DMS153 (cell line): ENCODE measurements around the gene MAMDC4.
"Not testable (repeated sequence)": the region's sequence is repeated elsewhere in the genome, so short reads cannot be mapped to it uniquely, and the experiment has no call there.

Experiments used
- DNase-seq: peaks from one replicate; lab custom pipeline; 2025; lab: John Stamatoyannopoulos, UW

MAMDC4 gene

DNA sequence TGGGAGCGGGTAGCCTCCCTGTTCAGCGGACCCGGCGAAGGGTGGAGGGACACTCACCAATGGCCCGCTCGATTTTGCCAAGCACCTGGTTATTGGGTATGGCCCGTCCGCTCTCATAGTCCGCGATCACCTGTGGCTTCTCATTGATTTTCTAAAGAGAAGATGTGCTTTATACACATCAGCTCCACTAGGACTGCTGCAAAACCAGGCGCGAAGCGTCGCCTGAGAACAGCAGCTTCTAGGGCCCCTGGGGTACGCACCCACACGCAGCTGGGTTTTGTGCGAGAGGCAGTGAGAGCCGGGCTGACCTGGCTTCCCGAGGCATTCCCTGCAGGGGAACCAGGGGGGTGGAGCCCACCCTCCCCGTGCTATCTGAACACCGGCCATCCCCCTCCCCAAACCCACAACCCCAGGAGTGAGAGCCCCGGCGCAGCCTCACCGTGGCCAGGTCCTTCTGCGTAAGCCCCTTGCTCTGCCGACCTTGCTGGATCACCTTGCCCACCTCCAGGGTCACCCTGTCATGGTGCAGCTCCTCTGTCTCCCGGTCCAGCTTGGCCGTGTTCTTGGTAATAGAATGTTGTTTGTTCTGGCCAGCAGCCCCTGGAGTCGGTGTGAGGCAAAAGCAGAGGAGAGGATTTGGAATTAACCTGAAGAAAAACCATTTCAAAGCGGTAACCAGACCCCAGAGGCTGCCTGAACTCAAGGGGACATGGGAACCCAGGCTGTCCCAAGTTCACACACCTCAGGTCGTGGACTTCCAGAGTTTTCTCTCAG, 10.9 kb downstream of the MAMDC4 start:
- no peak for DNase-seq

GRCh38 chr9:136863623-136864273, 11.6 kb downstream of the MAMDC4 start:
- DNase-seq, result no peak

DNA sequence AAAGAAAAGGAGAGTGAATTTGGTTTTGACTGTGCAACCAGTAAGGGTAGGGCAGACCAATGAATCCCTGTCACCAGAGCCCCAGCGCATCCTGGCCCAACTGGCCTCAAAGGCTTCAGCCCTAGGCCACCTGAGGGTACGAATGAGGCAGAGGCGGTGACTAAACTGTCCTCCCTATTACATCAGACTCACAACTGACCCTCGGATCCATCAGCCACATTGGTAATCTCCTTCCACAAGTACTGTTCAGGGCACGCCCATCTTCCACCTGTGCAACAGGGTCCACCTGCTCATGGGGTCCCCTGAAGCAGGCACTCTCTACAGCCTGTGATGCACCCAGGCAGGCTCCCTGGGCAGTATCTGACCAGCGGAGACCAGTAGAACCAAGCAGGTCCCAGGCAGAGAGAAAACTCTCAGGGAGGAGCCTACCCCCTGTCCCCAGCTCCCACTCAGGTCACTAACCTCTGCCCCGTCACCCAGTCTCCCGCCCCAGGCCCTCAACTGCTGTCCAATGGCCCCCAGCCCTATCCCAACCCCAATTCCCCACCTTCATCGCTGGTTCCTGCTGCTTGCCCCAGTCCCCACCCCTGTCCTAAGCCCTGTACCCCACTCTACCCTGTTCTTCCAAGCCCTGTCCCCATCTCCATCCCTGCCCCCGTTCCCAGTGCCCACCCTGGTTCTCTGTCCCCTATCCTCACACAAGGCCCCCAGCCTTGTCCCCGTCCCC, 13.1 kb downstream of the MAMDC4 start:
- no peak for DNase-seq

DNA sequence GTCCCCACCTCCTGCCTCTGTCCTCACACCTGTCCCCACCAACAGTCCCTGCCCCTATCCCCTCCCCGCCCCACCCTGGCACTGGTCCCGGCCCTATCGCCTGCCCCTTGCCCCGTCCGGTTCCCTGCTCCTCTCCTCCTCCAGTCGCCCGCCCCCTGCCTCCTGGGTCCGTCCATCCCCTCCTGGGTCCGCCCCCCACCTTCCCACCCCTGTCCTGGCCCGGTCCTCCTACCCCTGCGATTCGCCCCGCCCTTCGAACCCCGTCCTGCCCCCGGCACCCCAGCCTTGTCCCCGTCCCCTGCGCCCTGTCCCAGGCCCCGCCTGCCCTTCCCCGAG, 13.6 kb downstream of the MAMDC4 start:
- DNase-seq, result no peak

- DNase-seq, result not testable (repeated sequence)
These were observed 14.8 kb downstream of the MAMDC4 start for GRCh38 chr9:136866898-136867421.

GRCh38 chr9:136867480-136867879, 15.3 kb downstream of the MAMDC4 start:
- DNase-seq, result no peak

GRCh38 chr9:136867917-136868316, 15.8 kb downstream of the MAMDC4 start:
- DNase-seq, result no peak

DNA sequence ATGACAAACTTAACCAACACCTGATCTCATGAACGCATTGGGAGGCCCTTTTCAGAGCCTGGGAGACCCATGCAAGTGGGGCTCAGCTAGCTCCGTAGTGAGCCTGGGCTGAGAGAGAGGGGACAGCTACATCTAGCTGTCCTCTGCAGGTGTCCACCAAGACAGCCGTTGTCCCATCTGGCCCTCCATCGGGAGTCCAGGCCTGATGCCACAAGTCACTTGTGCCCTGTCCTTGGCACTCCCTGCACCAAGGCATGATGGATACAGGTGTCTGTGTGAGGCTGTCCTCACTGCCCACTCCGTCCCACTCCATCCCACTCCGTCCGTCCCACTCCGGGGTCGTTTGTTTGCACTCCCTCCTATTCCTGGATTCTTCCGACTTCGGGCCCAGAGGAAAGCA, 16.5 kb downstream of the MAMDC4 start:
- no peak for DNase-seq

GRCh38 chr9:136869611-136870010, 17.5 kb downstream of the MAMDC4 start:
- not testable (repeated sequence) for DNase-seq

GRCh38 chr9:136875155-136875554, 23.0 kb downstream of the MAMDC4 start:
- DNase-seq, result no peak

GRCh38 chr9:136876476-136876875, 24.3 kb downstream of the MAMDC4 start:
- no peak for DNase-seq

GRCh38 chr9:136880651-136881050, 28.5 kb downstream of the MAMDC4 start:
- no peak for DNase-seq

DNA sequence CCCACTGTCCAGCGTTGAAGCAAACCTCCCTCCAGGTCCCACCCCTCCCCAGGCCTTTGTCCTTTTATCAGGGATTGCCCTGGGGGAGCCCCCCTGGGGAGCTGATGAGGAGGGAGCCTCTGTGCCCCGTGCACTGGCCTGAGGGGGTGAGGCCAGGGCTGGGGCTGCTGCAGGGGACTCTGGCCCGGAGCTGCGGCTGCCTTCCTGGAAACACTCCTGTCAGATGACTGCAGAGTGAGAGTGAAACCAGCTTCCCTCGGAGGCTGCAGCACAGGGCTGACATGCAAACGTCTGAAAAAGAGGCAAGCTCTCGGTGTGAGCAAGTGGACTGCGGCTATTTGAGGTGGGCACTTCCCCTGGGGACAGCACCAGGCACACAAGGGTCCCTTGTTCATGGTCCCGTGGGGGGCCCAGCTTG, 29.6 kb downstream of the MAMDC4 start:
- DNase-seq, result no peak

- peak; percentile 11 for DNase-seq
These were observed 30.2 kb downstream of the MAMDC4 start for GRCh38 chr9:136882109-136882946.

GRCh38 chr9:136882947-136883283, 30.8 kb downstream of the MAMDC4 start:
- not testable (repeated sequence) for DNase-seq

DNA sequence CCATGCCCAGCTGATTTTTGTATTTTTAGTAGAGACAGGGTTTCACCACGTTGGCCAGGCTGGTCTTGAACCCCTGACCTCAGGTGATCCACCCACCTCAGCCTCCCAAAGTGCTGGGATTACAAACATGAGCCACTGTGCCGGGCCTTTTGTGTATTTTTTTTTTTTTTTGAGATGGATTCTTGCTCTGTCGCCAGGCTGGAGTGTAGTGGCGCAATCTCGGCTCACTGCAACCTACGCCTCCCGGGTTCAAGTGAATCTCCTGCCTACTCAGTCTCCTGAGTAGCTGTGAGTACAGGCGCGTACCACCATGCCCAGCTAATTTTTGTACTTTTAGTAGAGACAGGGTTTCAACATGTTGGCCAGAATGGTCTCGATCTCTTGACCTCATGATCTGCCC, 31.5 kb downstream of the MAMDC4 start:
- not testable (repeated sequence) for DNase-seq

DNA sequence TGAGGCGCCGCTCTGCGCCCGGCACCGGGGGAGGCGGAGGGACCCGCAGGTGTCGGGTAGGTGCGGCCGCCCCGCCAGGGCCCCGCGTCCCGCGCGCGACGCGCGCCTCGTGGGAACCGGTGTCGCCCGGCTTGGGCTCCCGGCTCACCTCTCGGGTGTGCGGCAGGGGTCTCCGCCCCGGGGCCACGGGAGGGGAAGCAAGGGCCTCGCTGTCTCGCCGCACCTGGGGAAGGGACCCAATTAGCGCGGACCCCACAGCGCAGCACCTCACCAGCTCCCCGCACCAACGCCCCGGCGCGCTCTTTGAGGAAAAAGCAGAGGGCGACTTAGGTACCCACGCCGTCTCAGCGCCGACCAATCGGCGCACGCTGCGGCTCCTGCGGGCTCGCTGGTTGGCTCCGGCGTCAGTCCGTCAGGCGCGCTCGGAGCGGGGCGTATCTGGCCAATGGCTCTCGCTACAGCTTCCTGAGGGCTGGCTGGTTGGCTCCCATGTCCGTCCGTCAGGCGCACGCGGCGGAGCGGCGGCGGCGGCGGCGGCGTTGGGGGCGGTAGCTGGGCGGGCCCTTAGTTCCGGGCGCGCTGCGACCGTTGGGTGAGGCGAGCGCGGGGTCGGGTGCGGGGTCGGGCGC, 33.9 kb downstream of the MAMDC4 start, which contains the start of gene TRAF2:
Gene TRAF2 (plus strand): TSS at position 567 of the 629 bp plus-strand sequence. CDS start 12,225 bp downstream, outside the sequence.
- peak; percentile 97 for DNase-seq

DNA sequence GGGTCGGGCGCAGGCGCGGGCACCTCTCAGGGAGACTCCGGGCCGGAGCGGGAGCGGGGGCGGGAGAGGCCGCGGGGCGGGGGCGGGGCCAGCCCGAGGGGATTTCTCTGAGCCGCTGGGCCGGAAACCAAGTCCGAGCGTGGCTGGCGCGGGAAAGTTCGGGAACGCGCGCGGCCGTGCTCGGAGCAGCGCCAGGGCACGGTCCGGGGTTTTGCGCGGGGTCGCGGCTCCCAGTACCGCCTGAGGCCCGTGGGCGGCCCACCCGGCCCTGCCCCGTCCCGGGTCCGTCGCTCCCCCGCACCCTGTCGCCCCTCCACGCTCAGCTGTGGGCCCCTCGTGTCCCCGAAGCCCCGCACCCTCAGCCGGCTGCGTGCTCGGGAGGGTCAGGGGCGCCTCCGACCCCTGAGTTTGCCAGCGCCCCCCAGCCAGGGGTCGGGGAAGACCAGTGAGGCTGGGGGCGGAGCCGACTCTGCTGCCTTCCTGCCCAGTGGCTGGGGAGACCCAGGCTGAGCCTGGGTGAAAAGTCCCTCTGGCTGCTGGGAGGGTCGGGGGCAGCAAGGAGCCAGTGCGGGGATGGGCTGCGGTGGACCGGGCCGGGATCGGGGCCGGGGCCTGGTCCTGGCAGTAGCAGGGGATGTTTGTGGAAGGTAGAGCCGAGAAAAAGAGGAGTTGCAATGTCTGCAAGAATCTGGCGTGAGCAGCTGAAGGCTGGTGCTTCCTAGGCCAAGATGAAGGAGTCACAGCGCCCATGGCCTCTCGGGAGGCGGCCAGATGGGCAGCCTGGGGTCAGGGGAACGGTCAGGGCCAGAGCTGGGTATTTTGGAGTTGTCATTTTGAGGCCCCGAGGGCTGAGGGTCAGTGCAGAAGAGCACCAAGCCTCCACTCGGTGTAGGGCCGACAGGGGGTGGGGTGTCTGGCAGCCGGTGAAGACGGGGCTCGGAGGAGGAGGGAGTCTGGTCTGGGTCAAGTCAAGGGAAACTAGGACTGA, 34.8 kb downstream of the MAMDC4 start:
- no peak for DNase-seq

- DNase-seq, result no peak
These were observed 36.3 kb downstream of the MAMDC4 start for GRCh38 chr9:136888454-136888853.

- no peak for DNase-seq
These were observed 37.7 kb downstream of the MAMDC4 start for GRCh38 chr9:136889858-136890257.
